GM21786 (cell line): ENCODE data around the gene DRD4.

Source experiments
- ATAC-seq: cut with Tn5 transposase; IDR thresholded peaks from one replicate; pipeline ENCODE4 v1.9.1; 2021; ENCODE audit not compliant: unreplicated experiment

Gene DRD4

GRCh38 chr11:609341-609811 lies 27.7 kb upstream of the DRD4 start:
- no peak for ATAC-seq

- no peak for ATAC-seq
Measured at GRCh38 chr11:610146-610801, 26.8 kb upstream of the DRD4 start.

- ATAC-seq: no peak
Measured at GRCh38 chr11:611001-611996, 25.8 kb upstream of the DRD4 start.

GRCh38 chr11:612201-612960 lies 24.7 kb upstream of the DRD4 start:
- ATAC-seq: no peak

GRCh38 chr11:612961-613300 lies 24.1 kb upstream of the DRD4 start:
- ATAC-seq: no peak

GRCh38 chr11:613369-613968 lies 23.6 kb upstream of the DRD4 start:
- ATAC-seq: no peak

- ATAC-seq: no peak
Measured at GRCh38 chr11:614021-614622, 22.9 kb upstream of the DRD4 start.

- peak; percentile 1 for ATAC-seq
Measured at GRCh38 chr11:614623-615503, 22.2 kb upstream of the DRD4 start.

GRCh38 chr11:615504-616319 lies 21.4 kb upstream of the DRD4 start, which contains the start of gene IRF7:
Gene IRF7, minus strand, starts transcription at chr11:615950. Its CDS starts 586 bp downstream, at chr11:615364.
- peak; percentile 82 for ATAC-seq

- no peak for ATAC-seq
Measured at GRCh38 chr11:616320-617198, 20.5 kb upstream of the DRD4 start.

- no peak for ATAC-seq
Measured at GRCh38 chr11:617199-617911, 19.7 kb upstream of the DRD4 start.

GRCh38 chr11:617912-618682 lies 19.0 kb upstream of the DRD4 start:
- no peak for ATAC-seq

- no peak for ATAC-seq
Measured at GRCh38 chr11:618856-619627, 18.0 kb upstream of the DRD4 start.

- ATAC-seq: no peak
Measured at GRCh38 chr11:619628-620050, 17.4 kb upstream of the DRD4 start.

GRCh38 chr11:620201-620600 lies 16.9 kb upstream of the DRD4 start:
- no peak for ATAC-seq
